HL-60 (cell line): Measurements from ENCODE around the gene PKP4.

Source experiments
- DNase-seq, 2 experiments: peaks; one replicate each; pipeline ENCODE4 v3.0.0-alpha.2; 2010 to 2020; ENCODE audit warnings: low read depth in 1 of 2, low spot score in 1 of 2
- H3K27ac ChIP-seq: fragments of 250-450 bp; sonication (Bioruptor Pico); replicated peaks from 2 replicates; pipeline ENCODE4 v1.5.1; 2020; ENCODE audit warnings: mild to moderate bottlenecking, moderate library complexity
- H3K27me3 ChIP-seq: fragments of 250-450 bp; sonication (Bioruptor Pico); 2 replicates; pipeline ENCODE4 v1.5.1; 2021; ENCODE audit warnings: mild to moderate bottlenecking, moderate library complexity; ENCODE audit not compliant: insufficient read depth, poor library complexity, severe bottlenecking
- H3K4me3 ChIP-seq: replicated peaks from 2 replicates; pipeline ENCODE4 v1.5.1; 2011; ENCODE audit warnings: mild to moderate bottlenecking, control low read depth, low read length; ENCODE audit not compliant: insufficient read depth
- GABPA ChIP-seq: IDR thresholded peaks from 2 replicates; pipeline ENCODE4 v1.6.1; 2012; ENCODE audit warnings: low read depth
- POLR2AphosphoS5 ChIP-seq: IDR thresholded peaks from 2 replicates; pipeline ENCODE4 v1.6.1; 2012; ENCODE audit warnings: low read depth
- SPI1 ChIP-seq: IDR thresholded peaks from 2 replicates; pipeline ENCODE4 v1.6.1; 2012; ENCODE audit warnings: low read depth, mild to moderate bottlenecking, borderline replicate concordance
- TF ChIP-seq, protein P1 (sequence below): IDR thresholded peaks from one replicate; pipeline ENCODE4 v1.5.1; 2011; ENCODE audit warnings: low read length, control low read depth, inconsistent platforms; ENCODE audit not compliant: insufficient read depth
- TF ChIP-seq, protein P2 (sequence below): IDR thresholded peaks from 2 replicates; pipeline ENCODE4 v1.6.1; 2012; ENCODE audit warnings: low read depth; ENCODE audit not compliant: insufficient replicate concordance

PKP4 gene

GRCh38 chr2:158501301-158501700 is 44.5 kb downstream of the PKP4 start:
- Histone ChIP-seq H3K27me3 (no peaks in the 10 kb centered on the region), H3K4me3 (no peak overlapping the region), H3K27ac (no peak overlapping the region)
- TF ChIP-seq SPI1 (no peak), POLR2AphosphoS5 (no peak), GABPA (no peak)
- TF ChIP-seq, protein P1, sequence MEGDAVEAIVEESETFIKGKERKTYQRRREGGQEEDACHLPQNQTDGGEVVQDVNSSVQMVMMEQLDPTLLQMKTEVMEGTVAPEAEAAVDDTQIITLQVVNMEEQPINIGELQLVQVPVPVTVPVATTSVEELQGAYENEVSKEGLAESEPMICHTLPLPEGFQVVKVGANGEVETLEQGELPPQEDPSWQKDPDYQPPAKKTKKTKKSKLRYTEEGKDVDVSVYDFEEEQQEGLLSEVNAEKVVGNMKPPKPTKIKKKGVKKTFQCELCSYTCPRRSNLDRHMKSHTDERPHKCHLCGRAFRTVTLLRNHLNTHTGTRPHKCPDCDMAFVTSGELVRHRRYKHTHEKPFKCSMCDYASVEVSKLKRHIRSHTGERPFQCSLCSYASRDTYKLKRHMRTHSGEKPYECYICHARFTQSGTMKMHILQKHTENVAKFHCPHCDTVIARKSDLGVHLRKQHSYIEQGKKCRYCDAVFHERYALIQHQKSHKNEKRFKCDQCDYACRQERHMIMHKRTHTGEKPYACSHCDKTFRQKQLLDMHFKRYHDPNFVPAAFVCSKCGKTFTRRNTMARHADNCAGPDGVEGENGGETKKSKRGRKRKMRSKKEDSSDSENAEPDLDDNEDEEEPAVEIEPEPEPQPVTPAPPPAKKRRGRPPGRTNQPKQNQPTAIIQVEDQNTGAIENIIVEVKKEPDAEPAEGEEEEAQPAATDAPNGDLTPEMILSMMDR, result no peak
- TF ChIP-seq, protein P2, sequence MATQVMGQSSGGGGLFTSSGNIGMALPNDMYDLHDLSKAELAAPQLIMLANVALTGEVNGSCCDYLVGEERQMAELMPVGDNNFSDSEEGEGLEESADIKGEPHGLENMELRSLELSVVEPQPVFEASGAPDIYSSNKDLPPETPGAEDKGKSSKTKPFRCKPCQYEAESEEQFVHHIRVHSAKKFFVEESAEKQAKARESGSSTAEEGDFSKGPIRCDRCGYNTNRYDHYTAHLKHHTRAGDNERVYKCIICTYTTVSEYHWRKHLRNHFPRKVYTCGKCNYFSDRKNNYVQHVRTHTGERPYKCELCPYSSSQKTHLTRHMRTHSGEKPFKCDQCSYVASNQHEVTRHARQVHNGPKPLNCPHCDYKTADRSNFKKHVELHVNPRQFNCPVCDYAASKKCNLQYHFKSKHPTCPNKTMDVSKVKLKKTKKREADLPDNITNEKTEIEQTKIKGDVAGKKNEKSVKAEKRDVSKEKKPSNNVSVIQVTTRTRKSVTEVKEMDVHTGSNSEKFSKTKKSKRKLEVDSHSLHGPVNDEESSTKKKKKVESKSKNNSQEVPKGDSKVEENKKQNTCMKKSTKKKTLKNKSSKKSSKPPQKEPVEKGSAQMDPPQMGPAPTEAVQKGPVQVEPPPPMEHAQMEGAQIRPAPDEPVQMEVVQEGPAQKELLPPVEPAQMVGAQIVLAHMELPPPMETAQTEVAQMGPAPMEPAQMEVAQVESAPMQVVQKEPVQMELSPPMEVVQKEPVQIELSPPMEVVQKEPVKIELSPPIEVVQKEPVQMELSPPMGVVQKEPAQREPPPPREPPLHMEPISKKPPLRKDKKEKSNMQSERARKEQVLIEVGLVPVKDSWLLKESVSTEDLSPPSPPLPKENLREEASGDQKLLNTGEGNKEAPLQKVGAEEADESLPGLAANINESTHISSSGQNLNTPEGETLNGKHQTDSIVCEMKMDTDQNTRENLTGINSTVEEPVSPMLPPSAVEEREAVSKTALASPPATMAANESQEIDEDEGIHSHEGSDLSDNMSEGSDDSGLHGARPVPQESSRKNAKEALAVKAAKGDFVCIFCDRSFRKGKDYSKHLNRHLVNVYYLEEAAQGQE, result no peak
- no peak for DNase-seq

- H3K27ac ChIP-seq, result no peak overlapping the region
- no peak for DNase-seq
- H3K4me3 ChIP-seq, result no peak overlapping the region
- H3K27me3 ChIP-seq, result no peaks in the 10 kb centered on the region
- TF ChIP-seq SPI1, result no peak
- TF ChIP-seq, protein P2, result no peak
- no peak for TF ChIP-seq GABPA
- no peak for TF ChIP-seq POLR2AphosphoS5
- TF ChIP-seq, protein P1, result no peak
These were observed 46.2 kb downstream of the PKP4 start for GRCh38 chr2:158502974-158503373.

GRCh38 chr2:158504088-158504487 is 47.3 kb downstream of the PKP4 start:
- no peak overlapping the region for H3K27ac ChIP-seq
- H3K27me3 ChIP-seq, result no peaks in the 10 kb centered on the region
- no peak for DNase-seq
- H3K4me3 ChIP-seq, result no peak overlapping the region
- no peak for TF ChIP-seq POLR2AphosphoS5
- TF ChIP-seq, protein P2, result no peak
- TF ChIP-seq SPI1, result no peak
- TF ChIP-seq, protein P1, result no peak
- no peak for TF ChIP-seq GABPA
